ENCODE data around the gene TENT4A. TPM values are rescaled to one million over a fixed set of nuclear protein-coding genes. Genes with fewer than 3 reads are reported as not detected.

The TENT4A gene
- total RNA-seq, 3 donors from 2014 or later (not counting 1 experiment from before 2014, with no cell fraction given): 36.0 to 65.6 (median 44.9) TPM

- Histone ChIP-seq H3K36me3 (ENCODE audit: control insufficient read depth, insufficient read depth, low read length) (peaks cover 42% of the 10 kb centered on the region), H3K4me1 (ENCODE audit: control insufficient read depth, insufficient read depth, low read length) (peaks cover 15% of the 10 kb centered on the region), H3K27ac (ENCODE audit: low read length) (no peak overlapping the region), H3K27me3 (ENCODE audit: control insufficient read depth, insufficient read depth, low read length) (no peaks in the 10 kb centered on the region), H3K9me3 (ENCODE audit: control insufficient read depth, insufficient read depth, low read length) (no peaks in the 10 kb centered on the region), H3K4me3 (ENCODE audit: low read length) (no peak overlapping the region)
- DNase-seq: no peak
- H3K4me1 Mint-ChIP-seq: peaks cover 4 to 6% of the 10 kb centered on the region in 2 donors
- ATAC-seq: no peak
- no peaks in the 10 kb centered on the region for H3K27me3 Mint-ChIP-seq (ENCODE audit: low read depth in 2 of 2)
- H3K27ac Mint-ChIP-seq: no peak overlapping the region
- no peak for TF ChIP-seq CTCF (IDR thresholded peaks at IDR 0.05)
- H3K4me3 Mint-ChIP-seq: no peak overlapping the region
- peaks cover 9% of the 10 kb centered on the region for H3K36me3 Mint-ChIP-seq
- 92% methylated on average over 21 of the region's 23 CpGs for WGBS (ENCODE audit: insufficient coverage)
- H3K9me3 Mint-ChIP-seq: no peaks in the 10 kb centered on the region
- intact Hi-C loops (cut with micrococcal nuclease): no loop called here
These were observed 37.1 kb downstream of the TENT4A start for GRCh38 chr5:6750142-6750840.

GRCh38 chr5:6750951-6751685 lies 37.9 kb downstream of the TENT4A start:
- Mint-ChIP-seq H3K4me3 (no peak overlapping the region), H3K27me3 (ENCODE audit: low read depth in 2 of 2) (no peaks in the 10 kb centered on the region), H3K27ac (no peak overlapping the region), H3K36me3 (peaks cover 9% of the 10 kb centered on the region), H3K9me3 (no peaks in the 10 kb centered on the region), H3K4me1 (peaks cover 4 to 6% of the 10 kb centered on the region in 2 donors)
- Histone ChIP-seq H3K9me3 (ENCODE audit: control insufficient read depth, insufficient read depth, low read length) (no peaks in the 10 kb centered on the region), H3K27ac (ENCODE audit: low read length) (no peak overlapping the region), H3K4me1 (ENCODE audit: control insufficient read depth, insufficient read depth, low read length) (peaks cover 15% of the 10 kb centered on the region), H3K36me3 (ENCODE audit: control insufficient read depth, insufficient read depth, low read length) (peaks cover 49% of the 10 kb centered on the region), H3K27me3 (ENCODE audit: control insufficient read depth, insufficient read depth, low read length) (no peaks in the 10 kb centered on the region), H3K4me3 (ENCODE audit: low read length) (no peak overlapping the region)
- TF ChIP-seq CTCF (IDR thresholded peaks at IDR 0.05): no peak
- intact Hi-C loops (cut with micrococcal nuclease): no loop called here
- no peak for ATAC-seq
- WGBS (ENCODE audit: insufficient coverage): 59% methylated on average over 17 of the region's 18 CpGs
- DNase-seq: no peak

- H3K27me3 Mint-ChIP-seq (ENCODE audit: low read depth in 2 of 2): no peaks in the 10 kb centered on the region
- no peaks in the 10 kb centered on the region for H3K9me3 Mint-ChIP-seq
- H3K27ac Mint-ChIP-seq: no peak overlapping the region
- H3K36me3 Mint-ChIP-seq: peaks cover 9% of the 10 kb centered on the region
- no peak overlapping the region for H3K4me3 Mint-ChIP-seq
- intact Hi-C loops (cut with micrococcal nuclease): no loop called here
- TF ChIP-seq CTCF (IDR thresholded peaks at IDR 0.05): no peak
- WGBS (ENCODE audit: insufficient coverage): 91% methylated on average over 12 of the region's 12 CpGs
- H3K4me1 Mint-ChIP-seq: peaks cover 6 to 9% of the 10 kb centered on the region in 2 donors
- Histone ChIP-seq H3K4me3 (ENCODE audit: low read length) (no peak overlapping the region), H3K9me3 (ENCODE audit: control insufficient read depth, insufficient read depth, low read length) (no peaks in the 10 kb centered on the region), H3K27me3 (ENCODE audit: control insufficient read depth, insufficient read depth, low read length) (no peaks in the 10 kb centered on the region), H3K27ac (ENCODE audit: low read length) (no peak overlapping the region), H3K4me1 (ENCODE audit: control insufficient read depth, insufficient read depth, low read length) (peaks cover 15% of the 10 kb centered on the region), H3K36me3 (ENCODE audit: control insufficient read depth, insufficient read depth, low read length) (peaks cover 44% of the 10 kb centered on the region)
- no peak for DNase-seq
- no peak for ATAC-seq
These were observed 39.0 kb downstream of the TENT4A start for GRCh38 chr5:6752236-6752635.
